ENCODE measurements around the gene ANKH.
"Not testable (repeated sequence)": the region's sequence is repeated elsewhere in the genome, so short reads cannot be mapped to it uniquely, and the experiment has no call there.

DNA sequence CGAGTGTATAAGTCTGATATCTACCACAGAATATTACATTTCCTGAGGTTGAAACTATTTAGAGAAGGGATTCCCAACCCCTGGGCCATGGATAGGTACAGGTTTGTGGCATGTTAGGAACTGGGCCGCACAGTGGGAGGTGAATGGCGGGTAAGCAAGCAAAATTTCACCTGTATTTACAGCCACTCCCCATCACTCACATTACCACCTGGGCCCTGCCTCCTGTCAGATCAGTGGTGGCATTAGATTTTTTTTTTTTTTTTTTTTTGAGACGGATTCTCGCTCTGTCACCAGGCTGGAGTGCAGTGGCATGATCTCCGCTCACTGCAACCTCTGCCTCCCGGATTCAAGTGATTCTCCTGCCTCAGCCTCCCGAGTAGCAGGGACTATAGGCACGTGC is 6.6 kb upstream of the ANKH start:
- not testable (repeated sequence) for TF ChIP-seq POLR2A (IDR thresholded peaks at IDR 0.05)
- TF ChIP-seq, protein P1, sequence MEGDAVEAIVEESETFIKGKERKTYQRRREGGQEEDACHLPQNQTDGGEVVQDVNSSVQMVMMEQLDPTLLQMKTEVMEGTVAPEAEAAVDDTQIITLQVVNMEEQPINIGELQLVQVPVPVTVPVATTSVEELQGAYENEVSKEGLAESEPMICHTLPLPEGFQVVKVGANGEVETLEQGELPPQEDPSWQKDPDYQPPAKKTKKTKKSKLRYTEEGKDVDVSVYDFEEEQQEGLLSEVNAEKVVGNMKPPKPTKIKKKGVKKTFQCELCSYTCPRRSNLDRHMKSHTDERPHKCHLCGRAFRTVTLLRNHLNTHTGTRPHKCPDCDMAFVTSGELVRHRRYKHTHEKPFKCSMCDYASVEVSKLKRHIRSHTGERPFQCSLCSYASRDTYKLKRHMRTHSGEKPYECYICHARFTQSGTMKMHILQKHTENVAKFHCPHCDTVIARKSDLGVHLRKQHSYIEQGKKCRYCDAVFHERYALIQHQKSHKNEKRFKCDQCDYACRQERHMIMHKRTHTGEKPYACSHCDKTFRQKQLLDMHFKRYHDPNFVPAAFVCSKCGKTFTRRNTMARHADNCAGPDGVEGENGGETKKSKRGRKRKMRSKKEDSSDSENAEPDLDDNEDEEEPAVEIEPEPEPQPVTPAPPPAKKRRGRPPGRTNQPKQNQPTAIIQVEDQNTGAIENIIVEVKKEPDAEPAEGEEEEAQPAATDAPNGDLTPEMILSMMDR (IDR thresholded peaks at IDR 0.05) = not testable (repeated sequence)
